ENCODE results near the gene ALG6.

ALG6 gene

GRCh38 chr1:63322944-63323864 lies 44.2 kb upstream of the ALG6 start:
- H3K27ac ChIP-seq (ENCODE audit: low read depth in 2 of 2, low read length in 2 of 2) = peak overlapping the region in 1 of 2 donors; percentile 21

DNA sequence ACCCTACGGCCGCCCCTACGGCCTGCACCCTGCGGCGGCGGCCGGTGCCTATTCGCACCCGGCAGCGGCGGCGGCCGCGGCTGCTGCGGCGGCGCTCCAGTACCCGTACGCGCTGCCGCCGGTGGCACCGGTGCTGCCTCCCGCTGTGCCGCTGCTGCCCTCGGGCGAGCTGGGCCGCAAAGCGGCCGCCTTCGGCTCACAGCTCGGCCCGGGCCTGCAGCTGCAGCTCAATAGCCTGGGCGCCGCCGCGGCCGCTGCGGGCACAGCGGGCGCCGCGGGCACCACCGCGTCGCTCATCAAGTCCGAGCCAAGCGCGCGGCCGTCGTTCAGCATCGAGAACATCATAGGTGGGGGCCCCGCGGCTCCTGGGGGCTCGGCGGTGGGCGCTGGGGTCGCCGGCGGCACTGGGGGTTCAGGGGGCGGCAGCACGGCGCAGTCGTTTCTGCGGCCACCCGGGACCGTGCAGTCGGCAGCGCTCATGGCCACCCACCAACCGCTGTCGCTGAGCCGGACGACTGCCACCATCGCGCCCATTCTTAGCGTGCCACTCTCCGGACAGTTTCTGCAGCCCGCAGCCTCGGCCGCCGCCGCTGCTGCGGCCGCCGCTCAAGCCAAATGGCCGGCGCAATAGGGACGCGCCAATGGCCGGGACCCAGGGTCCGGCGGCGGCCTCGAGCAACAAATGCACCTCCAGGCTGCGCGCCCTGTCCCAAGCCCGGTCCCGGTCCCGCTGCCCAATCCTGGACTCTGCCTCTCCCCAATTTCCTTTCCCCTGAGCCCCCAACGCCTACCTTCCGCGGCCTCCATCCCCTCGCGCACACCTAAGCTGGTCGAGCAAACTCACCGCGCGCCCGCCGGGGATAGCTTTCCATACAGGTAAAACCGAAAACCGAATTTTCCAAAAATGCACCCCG lies 43.3 kb upstream of the ALG6 start:
- H3K36me3 ChIP-seq (ENCODE audit: control insufficient read depth in 2 of 2, insufficient read depth in 2 of 2, low read length in 2 of 2) = no peaks in the 10 kb centered on the region
- peaks cover 0 to 3% of the 10 kb centered on the region in 2 donors for H3K9me3 ChIP-seq (ENCODE audit: control insufficient read depth in 2 of 2, low read length in 2 of 2)
- peaks cover 72 to 92% of the 10 kb centered on the region in 2 donors for H3K27me3 ChIP-seq (ENCODE audit: control insufficient read depth in 2 of 2, insufficient read depth in 2 of 2, low read length in 2 of 2)
- no peak overlapping the region for H3K9ac ChIP-seq (ENCODE audit: low read depth in 1 of 2, low read length in 2 of 2)
- no peak overlapping the region for H3K27ac ChIP-seq (ENCODE audit: low read depth in 2 of 2, low read length in 2 of 2)
- peak overlapping the region; percentile 41 to 66 for H3K4me3 ChIP-seq (ENCODE audit: low read length in 2 of 2)
- peaks cover 7 to 21% of the 10 kb centered on the region in 2 donors for H3K4me1 ChIP-seq (ENCODE audit: control insufficient read depth in 2 of 2, insufficient read depth in 2 of 2, low read length in 2 of 2)

More at GRCh38 chr1:63322944-63323864, 44.2 kb upstream of the ALG6 start:
- Histone ChIP-seq H3K9me3 (ENCODE audit: control insufficient read depth in 2 of 2, low read length in 2 of 2) (peaks cover 0 to 3% of the 10 kb centered on the region in 2 donors), H3K4me1 (ENCODE audit: control insufficient read depth in 2 of 2, insufficient read depth in 2 of 2, low read length in 2 of 2) (peaks cover 7 to 21% of the 10 kb centered on the region in 2 donors), H3K27me3 (ENCODE audit: control insufficient read depth in 2 of 2, insufficient read depth in 2 of 2, low read length in 2 of 2) (peaks cover 72 to 92% of the 10 kb centered on the region in 2 donors), H3K9ac (ENCODE audit: low read depth in 1 of 2, low read length in 2 of 2) (no peak overlapping the region), H3K36me3 (ENCODE audit: control insufficient read depth in 2 of 2, insufficient read depth in 2 of 2, low read length in 2 of 2) (no peaks in the 10 kb centered on the region), H3K4me3 (ENCODE audit: low read length in 2 of 2) (peak overlapping the region; percentile 66 to 68)

DNA sequence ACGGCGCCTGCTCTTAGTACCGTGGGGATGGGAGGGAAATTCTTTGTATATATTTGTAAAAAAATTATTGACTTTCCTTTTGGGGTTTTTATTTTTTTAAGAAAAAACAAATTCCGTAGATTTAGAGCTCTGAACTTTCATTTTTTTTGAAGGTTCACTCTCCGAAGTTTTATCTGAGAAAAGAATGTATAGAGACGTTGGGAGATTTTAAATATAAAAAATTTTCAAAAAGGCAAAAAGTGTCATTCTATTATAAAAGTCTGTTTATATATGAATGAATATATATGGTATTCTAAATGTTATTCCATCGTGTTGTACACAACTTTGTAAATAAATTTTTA lies 42.7 kb upstream of the ALG6 start:
- H3K9ac ChIP-seq (ENCODE audit: low read depth in 1 of 2, low read length in 2 of 2) = no peak overlapping the region
- H3K27me3 ChIP-seq (ENCODE audit: control insufficient read depth in 2 of 2, insufficient read depth in 2 of 2, low read length in 2 of 2) = peaks cover 74 to 92% of the 10 kb centered on the region in 2 donors
- peak overlapping the region in 1 of 2 donors; percentile 41 for H3K4me3 ChIP-seq (ENCODE audit: low read length in 2 of 2)
- H3K4me1 ChIP-seq (ENCODE audit: control insufficient read depth in 2 of 2, insufficient read depth in 2 of 2, low read length in 2 of 2) = peaks cover 7 to 21% of the 10 kb centered on the region in 2 donors
- H3K36me3 ChIP-seq (ENCODE audit: control insufficient read depth in 2 of 2, insufficient read depth in 2 of 2, low read length in 2 of 2) = no peaks in the 10 kb centered on the region
- H3K9me3 ChIP-seq (ENCODE audit: control insufficient read depth in 2 of 2, low read length in 2 of 2) = peaks cover 0 to 3% of the 10 kb centered on the region in 2 donors
- no peak overlapping the region for H3K27ac ChIP-seq (ENCODE audit: low read depth in 2 of 2, low read length in 2 of 2)

GRCh38 chr1:63325279-63325985 lies 42.0 kb upstream of the ALG6 start:
- H3K9ac ChIP-seq (ENCODE audit: low read depth in 1 of 2, low read length in 2 of 2) = no peak overlapping the region
- no peak overlapping the region for H3K4me3 ChIP-seq (ENCODE audit: low read length in 2 of 2)
- H3K4me1 ChIP-seq (ENCODE audit: control insufficient read depth in 2 of 2, insufficient read depth in 2 of 2, low read length in 2 of 2) = peaks cover 8 to 20% of the 10 kb centered on the region in 2 donors
- no peak overlapping the region for H3K27ac ChIP-seq (ENCODE audit: low read depth in 2 of 2, low read length in 2 of 2)
- H3K27me3 ChIP-seq (ENCODE audit: control insufficient read depth in 2 of 2, insufficient read depth in 2 of 2, low read length in 2 of 2) = peaks cover 74 to 92% of the 10 kb centered on the region in 2 donors
- H3K36me3 ChIP-seq (ENCODE audit: control insufficient read depth in 2 of 2, insufficient read depth in 2 of 2, low read length in 2 of 2) = no peaks in the 10 kb centered on the region
- peaks cover 0 to 3% of the 10 kb centered on the region in 2 donors for H3K9me3 ChIP-seq (ENCODE audit: control insufficient read depth in 2 of 2, low read length in 2 of 2)

GRCh38 chr1:63326106-63326472 lies 41.3 kb upstream of the ALG6 start:
- H3K27ac ChIP-seq (ENCODE audit: low read depth in 2 of 2, low read length in 2 of 2) = no peak overlapping the region
- peaks cover 8 to 18% of the 10 kb centered on the region in 2 donors for H3K4me1 ChIP-seq (ENCODE audit: control insufficient read depth in 2 of 2, insufficient read depth in 2 of 2, low read length in 2 of 2)
- H3K36me3 ChIP-seq (ENCODE audit: control insufficient read depth in 2 of 2, insufficient read depth in 2 of 2, low read length in 2 of 2) = no peaks in the 10 kb centered on the region
- H3K4me3 ChIP-seq (ENCODE audit: low read length in 2 of 2) = no peak overlapping the region
- H3K9ac ChIP-seq (ENCODE audit: low read depth in 1 of 2, low read length in 2 of 2) = no peak overlapping the region
- H3K27me3 ChIP-seq (ENCODE audit: control insufficient read depth in 2 of 2, insufficient read depth in 2 of 2, low read length in 2 of 2) = peaks cover 75 to 94% of the 10 kb centered on the region in 2 donors
- H3K9me3 ChIP-seq (ENCODE audit: control insufficient read depth in 2 of 2, low read length in 2 of 2) = peaks cover 0 to 3% of the 10 kb centered on the region in 2 donors

DNA sequence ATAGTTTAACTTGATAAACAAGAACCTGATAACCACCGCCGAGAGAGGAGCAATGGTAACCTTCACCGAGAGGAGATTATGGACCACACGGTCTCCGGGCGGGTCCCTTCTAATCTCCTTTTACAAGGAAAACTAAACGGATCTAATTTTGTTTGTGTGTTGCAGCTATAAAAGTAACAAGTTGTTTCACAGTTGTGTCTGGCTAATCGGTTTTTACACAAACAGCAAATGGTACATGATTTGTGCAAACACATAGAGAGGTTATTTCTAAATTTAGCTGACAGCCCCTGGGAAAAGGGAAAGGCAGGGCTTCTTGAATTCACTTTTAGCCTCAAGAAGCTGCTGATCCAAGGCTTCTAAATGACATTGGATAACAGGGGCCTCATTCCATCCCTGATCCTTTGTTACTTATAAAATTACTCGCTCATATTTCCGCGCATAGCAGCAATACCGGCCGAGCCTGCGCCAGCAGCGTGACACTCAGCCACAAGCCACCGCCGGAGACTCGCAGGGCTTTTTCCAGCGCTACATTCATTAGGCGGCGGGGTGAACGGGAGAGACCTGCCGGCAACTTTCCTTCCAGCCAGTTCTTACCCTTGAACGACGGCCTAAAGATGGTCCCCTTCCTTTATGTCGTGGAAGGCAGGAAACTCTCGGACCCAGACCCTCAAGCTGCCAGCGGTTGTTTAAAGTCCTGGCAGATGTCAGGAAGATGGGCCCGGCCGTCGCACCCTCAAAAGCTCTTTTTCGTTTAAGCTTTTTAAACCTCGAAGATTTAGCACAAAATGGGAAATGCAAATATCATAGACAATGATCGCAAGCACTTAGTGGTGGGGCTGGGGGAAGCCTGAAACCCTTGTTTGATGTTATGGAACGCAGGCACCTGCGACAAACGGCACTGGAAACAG lies 40.7 kb upstream of the ALG6 start:
- no peak overlapping the region for H3K4me3 ChIP-seq (ENCODE audit: low read length in 2 of 2)
- no peaks in the 10 kb centered on the region for H3K36me3 ChIP-seq (ENCODE audit: control insufficient read depth in 2 of 2, insufficient read depth in 2 of 2, low read length in 2 of 2)
- H3K4me1 ChIP-seq (ENCODE audit: control insufficient read depth in 2 of 2, insufficient read depth in 2 of 2, low read length in 2 of 2) = peaks cover 8 to 13% of the 10 kb centered on the region in 2 donors
- no peaks in the 10 kb centered on the region for H3K9me3 ChIP-seq (ENCODE audit: control insufficient read depth in 2 of 2, low read length in 2 of 2)
- H3K27ac ChIP-seq (ENCODE audit: low read depth in 2 of 2, low read length in 2 of 2) = no peak overlapping the region
- H3K9ac ChIP-seq (ENCODE audit: low read depth in 1 of 2, low read length in 2 of 2) = no peak overlapping the region
- H3K27me3 ChIP-seq (ENCODE audit: control insufficient read depth in 2 of 2, insufficient read depth in 2 of 2, low read length in 2 of 2) = peaks cover 73 to 93% of the 10 kb centered on the region in 2 donors

DNA sequence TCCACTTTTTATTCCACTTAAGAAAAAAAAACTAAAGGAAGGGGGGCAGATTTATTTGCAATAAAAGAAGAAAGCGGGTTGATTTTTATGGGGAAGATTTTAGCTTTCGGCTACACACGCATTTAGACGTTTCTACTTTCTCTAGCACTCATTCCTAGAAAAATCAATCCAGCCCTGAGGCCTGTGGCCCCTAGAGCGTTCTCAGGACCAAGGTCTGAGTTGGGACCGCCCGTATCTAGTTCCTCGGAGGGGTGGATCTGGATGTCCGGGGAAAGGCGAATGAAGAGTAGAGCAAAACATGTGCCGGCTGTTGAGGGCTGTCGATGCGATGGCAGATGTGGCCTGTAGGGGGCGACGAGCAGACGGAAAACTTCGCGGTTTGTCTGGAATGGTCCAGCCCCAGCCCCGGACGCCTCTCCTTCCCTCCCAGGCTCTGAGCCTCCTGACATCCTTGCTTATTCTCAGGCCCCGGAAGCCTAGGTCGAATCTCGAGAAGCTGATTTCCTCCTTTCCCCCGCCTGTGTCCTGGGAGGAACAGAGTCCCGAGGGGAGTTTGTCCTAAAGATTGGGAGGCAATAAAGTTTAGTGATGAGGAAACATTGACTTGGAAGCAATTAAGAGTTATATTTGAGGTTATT lies 39.9 kb upstream of the ALG6 start:
- no peaks in the 10 kb centered on the region for H3K36me3 ChIP-seq (ENCODE audit: control insufficient read depth in 2 of 2, insufficient read depth in 2 of 2, low read length in 2 of 2)
- no peak overlapping the region for H3K27ac ChIP-seq (ENCODE audit: low read depth in 2 of 2, low read length in 2 of 2)
- no peak overlapping the region for H3K9ac ChIP-seq (ENCODE audit: low read depth in 1 of 2, low read length in 2 of 2)
- H3K27me3 ChIP-seq (ENCODE audit: control insufficient read depth in 2 of 2, insufficient read depth in 2 of 2, low read length in 2 of 2) = peaks cover 75 to 87% of the 10 kb centered on the region in 2 donors
- H3K4me3 ChIP-seq (ENCODE audit: low read length in 2 of 2) = no peak overlapping the region
- peaks cover 6 to 9% of the 10 kb centered on the region in 2 donors for H3K4me1 ChIP-seq (ENCODE audit: control insufficient read depth in 2 of 2, insufficient read depth in 2 of 2, low read length in 2 of 2)
- no peaks in the 10 kb centered on the region for H3K9me3 ChIP-seq (ENCODE audit: control insufficient read depth in 2 of 2, low read length in 2 of 2)

DNA sequence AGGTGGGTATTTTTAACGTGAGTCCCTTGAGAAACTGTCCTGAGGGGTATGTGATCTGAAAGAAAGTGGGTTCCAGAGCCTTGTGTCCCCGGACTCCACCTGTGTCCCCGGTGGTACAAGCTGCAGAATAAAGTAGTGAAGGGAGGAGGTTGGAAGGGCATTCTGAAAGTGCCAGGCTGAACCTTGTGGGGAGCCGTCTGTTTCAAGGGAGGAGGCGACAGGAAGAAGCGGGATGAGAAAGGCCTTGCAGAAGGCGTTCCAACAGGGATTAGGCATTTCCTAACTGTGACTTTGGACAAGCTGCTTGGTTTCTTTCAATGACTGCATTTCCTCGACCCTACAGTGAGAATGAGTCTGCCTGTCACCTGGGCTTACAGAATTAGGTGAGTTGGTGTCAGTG lies 39.3 kb upstream of the ALG6 start:
- no peak overlapping the region for H3K4me3 ChIP-seq (ENCODE audit: low read length in 2 of 2)
- H3K36me3 ChIP-seq (ENCODE audit: control insufficient read depth in 2 of 2, insufficient read depth in 2 of 2, low read length in 2 of 2) = no peaks in the 10 kb centered on the region
- H3K27ac ChIP-seq (ENCODE audit: low read depth in 2 of 2, low read length in 2 of 2) = no peak overlapping the region
- no peak overlapping the region for H3K9ac ChIP-seq (ENCODE audit: low read depth in 1 of 2, low read length in 2 of 2)
- peaks cover 2 to 7% of the 10 kb centered on the region in 2 donors for H3K4me1 ChIP-seq (ENCODE audit: control insufficient read depth in 2 of 2, insufficient read depth in 2 of 2, low read length in 2 of 2)
- H3K9me3 ChIP-seq (ENCODE audit: control insufficient read depth in 2 of 2, low read length in 2 of 2) = no peaks in the 10 kb centered on the region
- H3K27me3 ChIP-seq (ENCODE audit: control insufficient read depth in 2 of 2, insufficient read depth in 2 of 2, low read length in 2 of 2) = peaks cover 80 to 87% of the 10 kb centered on the region in 2 donors

Data from mucosa of rectum (tissue), 2 donors.